K562 (cell line): Measurements from ENCODE around the gene PIGL. TPM values are rescaled to one million over a fixed set of nuclear protein-coding genes. Genes with fewer than 3 reads are reported as not detected.

ENCODE experiments used
- ATAC-seq: fragments of 200-7000 bp; cut with Tn5 transposase; 3 replicates; pipeline ENCODE4 v1.9.1; 2020; ENCODE audit warnings: moderate library complexity
- BruUV-seq: library from RNA; stranded (reverse); fragments of 400-500 nt; replicated peaks from 2 replicates; lab custom pipeline; 2021; lab: Mats Ljungman, UMichigan
- CTCF ChIA-PET: fragments of 300-600 bp; formaldehyde crosslinking; extraction: SDS; loops from one replicate; lab custom pipeline; 2021; ENCODE audit warnings: low intra/inter-chr PET ratio; lab: Yijun Ruan, JAX
- POLR2A ChIA-PET: fragments of 300-600, 350-650 bp; sonication (Branson Sonifier 250); formaldehyde crosslinking; extraction: SDS; loops from one replicate; lab custom pipeline; 2021; ENCODE audit warnings: antibody characterized with exemption, inconsistent platforms; lab: Yijun Ruan, JAX
- DNase-seq, 4 experiments: peaks; one replicate each; pipeline versions ENCODE4 v3.0.0 to v3.0.0-alpha.2; 2011 to 2018; ENCODE audit warnings: low spot score in 3 of 4, mixed read lengths in 3 of 4; ENCODE audit errors: extremely low read depth in 1 of 4
- FAIRE-seq: peaks from 2 replicates; lab custom pipeline; 2011; peaks lifted over from hg19 to GRCh38; lab: Jason Lieb, UNC
- H2AFZ ChIP-seq: 2 replicates; pipeline ENCODE4 v1.6.0; 2011; ENCODE audit warnings: low read depth, low read length, control low read depth, inconsistent platforms
- H3K27ac ChIP-seq: fragments of 200-600 bp; 3 replicates; pipeline ENCODE4 v1.8.0; 2011; ENCODE audit warnings: low read depth, mild to moderate bottlenecking, control low read depth, inconsistent platforms, low read length, moderate library complexity, mixed read lengths; ENCODE audit errors: extremely low read depth
- H3K27me3 ChIP-seq, 2 experiments: fragments of 300-600 bp in 1 of 2; 2 replicates in 1 of 2; 3 replicates in 1 of 2; pipeline versions ENCODE4 v1.6.0 to v1.8.0; 2011; ENCODE audit warnings: inconsistent platforms in 2 of 2, low read length in 2 of 2, mild to moderate bottlenecking in 1 of 2, mixed read lengths in 1 of 2, moderate library complexity in 1 of 2; ENCODE audit not compliant: control insufficient read depth in 2 of 2, insufficient read depth in 2 of 2
- H3K36me3 ChIP-seq: fragments of 300-600 bp; 3 replicates; pipeline ENCODE4 v1.8.0; 2011; ENCODE audit warnings: mild to moderate bottlenecking, low read length, inconsistent platforms; ENCODE audit not compliant: control insufficient read depth, insufficient read depth
- H3K4me1 ChIP-seq, 2 experiments: fragments of 200-600 bp in 1 of 2; replicated peaks in 1 of 2; 2 replicates in 1 of 2; 3 replicates in 1 of 2; pipeline versions ENCODE4 v1.5.1 to v1.8.0; 2011; ENCODE audit warnings: inconsistent platforms in 2 of 2, low read length in 2 of 2, mild to moderate bottlenecking in 1 of 2, mixed read lengths in 1 of 2, moderate library complexity in 1 of 2; ENCODE audit not compliant: control insufficient read depth in 2 of 2, insufficient read depth in 2 of 2
- H3K4me2 ChIP-seq: 2 replicates; pipeline ENCODE4 v1.6.1; 2011; ENCODE audit warnings: low read length, control low read depth, inconsistent platforms, mixed read lengths; ENCODE audit not compliant: insufficient read depth
- H3K4me3 ChIP-seq: fragments of 200-600 bp; sonication (generic), shearing (Covaris generic); 2 replicates; pipeline ENCODE4 v1.5.1; 2016; ENCODE audit warnings: control low read depth, inconsistent platforms
- H3K79me2 ChIP-seq: fragments of 200-600 bp; 3 replicates; pipeline ENCODE4 v1.8.0; 2011; ENCODE audit warnings: low read length, inconsistent platforms; ENCODE audit not compliant: control insufficient read depth, insufficient read depth
- H3K9ac ChIP-seq, 2 experiments: 2 replicates each; pipeline versions ENCODE4 v1.6.0 to v1.6.1; 2011; ENCODE audit warnings: low read depth in 2 of 2, low read length in 2 of 2, control low read depth in 1 of 2, inconsistent platforms in 1 of 2, mild to moderate bottlenecking in 1 of 2, mixed read lengths in 1 of 2; ENCODE audit not compliant: insufficient read depth in 1 of 2
- H3K9me1 ChIP-seq: one replicate; pipeline ENCODE4 v1.6.0; 2011; ENCODE audit warnings: inconsistent platforms, mild to moderate bottlenecking, low read length, moderate library complexity; ENCODE audit not compliant: control insufficient read depth, insufficient read depth
- H3K9me3 ChIP-seq: replicated peaks from 2 replicates; pipeline ENCODE4 v1.5.1; 2011; ENCODE audit warnings: low read depth, low read length, inconsistent platforms; ENCODE audit not compliant: control insufficient read depth, insufficient read depth
- H4K20me1 ChIP-seq: replicated peaks from 2 replicates; pipeline ENCODE4 v1.6.1; 2011; ENCODE audit warnings: low read length, inconsistent platforms, mixed read lengths; ENCODE audit not compliant: control insufficient read depth, insufficient read depth
- COPS2 ChIP-seq: fragments of 450-650 bp; conservative IDR thresholded peaks from 2 replicates; pipeline ENCODE4 v1.6.1; 2016; ENCODE audit warnings: mild to moderate bottlenecking, moderate library complexity
- CXXC5 ChIP-seq: fragments of 250-450 bp; sonication (Bioruptor Pico); IDR thresholded peaks from 2 replicates; pipeline ENCODE4 v1.8.0; 2022; ENCODE audit warnings: inconsistent platforms, mild to moderate bottlenecking, moderate library complexity
- FOS ChIP-seq: IDR thresholded peaks from 3 replicates; pipeline ENCODE4 v1.6.1; 2011; ENCODE audit not compliant: insufficient read length; ENCODE audit errors: extremely low read depth
- GATA2 ChIP-seq: sonication (generic); formaldehyde crosslinking; IDR thresholded peaks from 2 replicates; pipeline ENCODE4 v1.4.0; 2020; ENCODE audit warnings: mild to moderate bottlenecking, missing genetic modification reagents
- GTF3C2 ChIP-seq: IDR thresholded peaks from 3 replicates; pipeline ENCODE4 v1.6.1; 2011; ENCODE audit warnings: borderline replicate concordance, mild to moderate bottlenecking, moderate library complexity; ENCODE audit not compliant: insufficient read length; ENCODE audit errors: extremely low read depth
- MAZ ChIP-seq, 2 experiments: fragments of 450-650 bp in 1 of 2; sonication (generic) in 1 of 2; formaldehyde crosslinking; IDR thresholded peaks in 1 of 2; conservative IDR thresholded peaks in 1 of 2; 2 replicates each; pipeline versions ENCODE4 v1.4.0 to v1.5.0; 2020; ENCODE audit warnings: mild to moderate bottlenecking in 1 of 2, missing genetic modification reagents in 1 of 2
- NFIX ChIP-seq: fragments of 250-450 bp; sonication (Bioruptor Pico); IDR thresholded peaks from 2 replicates; pipeline ENCODE4 v1.4.0; 2020; ENCODE audit warnings: low read depth, mild to moderate bottlenecking, moderate library complexity
- PML ChIP-seq: IDR thresholded peaks from 2 replicates; pipeline ENCODE4 v1.6.1; 2012; ENCODE audit warnings: low read length, inconsistent platforms
- SMARCC2 ChIP-seq: fragments of 450-650 bp; IDR thresholded peaks from 2 replicates; pipeline ENCODE4 v1.6.1; 2017; ENCODE audit warnings: antibody characterized with exemption, moderate library complexity, mild to moderate bottlenecking, low read depth
- ZBTB17 ChIP-seq: fragments of 450-650 bp; formaldehyde crosslinking; IDR thresholded peaks from 2 replicates; pipeline ENCODE4 v1.4.0; 2020; ENCODE audit warnings: mild to moderate bottlenecking
- ZNF408 ChIP-seq: fragments of 250-450 bp; sonication (Bioruptor Pico); IDR thresholded peaks from 2 replicates; pipeline ENCODE4 v1.4.0; 2020; ENCODE audit warnings: low read depth, mild to moderate bottlenecking, moderate library complexity
- WGBS: fragments of 100-300 bp; shearing (Covaris generic); methylation state at CpG from one replicate; pipeline ENCODE4 v1.1.6; 2016; ENCODE audit warnings: low coverage, mixed read lengths; ENCODE audit not compliant: insufficient coverage; ENCODE audit errors: missing lambda C conversion rate; 5-methylcytosine and 5-hydroxymethylcytosine counted together
- in situ Hi-C: fragments of 300-500 bp; cut with MboI; formaldehyde crosslinking; loops from 4 replicates; pipeline ENCODE4 v1.15.0; 2018; ENCODE audit warnings: inconsistent platforms, mixed read lengths
- intact Hi-C: fragments of 100-400 bp; cut with micrococcal nuclease; formaldehyde crosslinking; loops from 2 replicates; pipeline ENCODE4 v1.14.2; 2022
- polyA plus RNA-seq, 8 experiments: library from polyadenylated mRNA; depleted of rRNA in 4 of 8; stranded (reverse) in 5 of 8; unstranded in 3 of 8; fragments of >200 nt; fragmentation: Nextera tagmentation in 2 of 8; fragmentation: Illumina TruSeq in 1 of 8; extraction: Ambion mirVana in 2 of 8; extraction: Trizol in 1 of 8; gene quantifications; 2 replicates each; pipeline versions ENCODE4 v1.2.1 to v1.2.3, GENCODE V29; 2011 to 2014; ENCODE audit warnings: inconsistent platforms in 1 of 8, missing spikeins in 1 of 8
- total RNA-seq, 7 experiments: library from RNA; depleted of rRNA in 6 of 7; stranded (reverse); fragments of >200 nt in 6 of 7; fragmentation: Illumina TruSeq in 2 of 7; extraction: Trizol in 2 of 7; gene quantifications; 2 replicates each; pipeline versions ENCODE4 v1.2.1 to v1.2.3, GENCODE V29; 2011 to 2021; ENCODE audit warnings: low replicate concordance in 1 of 7

Gene PIGL
- total and polyA plus RNA-seq, 9 of the 15 experiments (the other 6 are each of a cell fraction or from before 2014, with no cell fraction given), result 19.9 to 55.3 (median 29.6) TPM

DNA sequence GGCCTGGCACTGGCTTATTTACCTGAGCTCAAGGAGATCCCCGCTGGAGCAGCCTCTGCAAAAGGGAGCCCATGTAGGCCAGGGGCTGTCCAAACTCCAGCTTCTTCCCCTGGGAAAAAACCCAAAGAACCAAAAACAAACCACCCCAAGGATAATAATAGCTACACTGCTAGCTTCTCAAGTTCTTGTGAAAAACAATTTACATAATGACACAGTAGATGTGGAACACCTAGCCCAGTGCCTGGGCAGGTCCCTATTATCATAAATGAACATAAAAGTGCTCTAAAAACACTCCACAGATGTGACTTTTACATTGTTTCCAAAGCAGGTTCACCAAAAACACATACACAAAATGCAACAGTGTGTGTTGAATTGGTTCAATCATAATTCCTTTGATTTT lies 109.0 kb downstream of the PIGL start:
- no peak overlapping the region for H3K9ac ChIP-seq
- H3K27ac ChIP-seq, result no peak overlapping the region
- in situ Hi-C loops (no loop called here), intact Hi-C loops (no loop called here)
- H4K20me1 ChIP-seq, result no peaks in the 10 kb centered on the region
- no peaks in the 10 kb centered on the region for H3K4me1 ChIP-seq
- no peaks in the 10 kb centered on the region for H3K27me3 ChIP-seq
- ChIA-PET CTCF (no interaction called here), POLR2A (no interaction called here)
- no peaks in the 10 kb centered on the region for H3K9me3 ChIP-seq
- TF ChIP-seq PML, result no peak
- TF ChIP-seq GATA2 (CRISPR knock-in tag), result no peak
- TF ChIP-seq NFIX (CRISPR knock-in tag), result no peak
- no peak for TF ChIP-seq ZNF408
- TF ChIP-seq FOS, result no peak
- no peak for TF ChIP-seq ZBTB17 (CRISPR knock-in tag)
- TF ChIP-seq COPS2, result no peak
- no peak for TF ChIP-seq CXXC5
- no peak for TF ChIP-seq MAZ (CRISPR knock-in tag; conservative IDR thresholded peaks at IDR 0.05 in 1 of 2, IDR thresholded peaks at IDR 0.05 in 1 of 2)
- TF ChIP-seq GTF3C2, result no peak
- TF ChIP-seq SMARCC2, result no peak
- no peaks in the 10 kb centered on the region for H3K79me2 ChIP-seq
- no peak overlapping the region for H3K4me3 ChIP-seq
- no peak overlapping the region for H3K4me2 ChIP-seq
- H3K9me1 ChIP-seq, result no peaks in the 10 kb centered on the region
- DNase-seq, result no peak
- no peak overlapping the region for H2AFZ ChIP-seq
- no peak for FAIRE-seq
- H3K36me3 ChIP-seq, result peaks cover 5% of the 10 kb centered on the region; the same call in 1 of the 3 replicates
- 100% methylated on average over 1 of the region's 1 CpG for WGBS
- BruUV-seq, result no TSS peak
- no peak for ATAC-seq
